AG04449 (cell line): ENCODE data around the gene EFHD1.

ENCODE experiments used
- CTCF ChIA-PET: fragments of 350-600 bp; formaldehyde crosslinking; extraction: SDS; loops from one replicate; lab custom pipeline; 2021; ENCODE audit warnings: antibody characterized with exemption; lab: Yijun Ruan, JAX
- POLR2A ChIA-PET: fragments of 400-600, 350-600 bp; formaldehyde crosslinking; extraction: SDS; loops from one replicate; lab custom pipeline; 2020; ENCODE audit warnings: antibody characterized with exemption, inconsistent platforms; lab: Yijun Ruan, JAX
- DNase-seq: peaks from one replicate; pipeline ENCODE4 v3.0.0-alpha.2; 2010; ENCODE audit warnings: low read depth, low spot score
- H3K4me3 ChIP-seq: 2 replicates; pipeline ENCODE4 v1.5.1; 2011; ENCODE audit warnings: low read depth, mild to moderate bottlenecking, control low read depth, low read length
- CTCF ChIP-seq: IDR thresholded peaks from one replicate; pipeline ENCODE4 v1.5.1; 2011; ENCODE audit warnings: mild to moderate bottlenecking, moderate library complexity, low read length, control low read depth, inconsistent platforms; ENCODE audit not compliant: insufficient read depth; ENCODE audit errors: missing control alignments

Gene EFHD1

GRCh38 chr2:232623768-232624765 lies 9.3 kb upstream of the EFHD1 start:
- no peak for DNase-seq
- ChIA-PET CTCF (interaction anchor here (0.8 to 4.5 kb wide), 5 partner anchors 12 to 24 kb away, joined by 3 to 22 read pairs (median 3); no protein-coding TSS in a partner anchor), POLR2A (no interaction called here)
- no peak for TF ChIP-seq CTCF
- no peak overlapping the region for H3K4me3 ChIP-seq

GRCh38 chr2:232626584-232626983 lies 6.8 kb upstream of the EFHD1 start:
- ChIA-PET POLR2A (no interaction called here), CTCF (interaction anchor here (0.7 to 4.5 kb wide), 4 partner anchors 9 to 43 kb away, joined by 3 to 22 read pairs (median 4); no protein-coding TSS in a partner anchor)
- H3K4me3 ChIP-seq, result no peak overlapping the region
- no peak for DNase-seq
- no peak for TF ChIP-seq CTCF

- ChIA-PET CTCF (no interaction called here), POLR2A (no interaction called here)
- H3K4me3 ChIP-seq, result no peak overlapping the region
- no peak for TF ChIP-seq CTCF
- DNase-seq, result no peak
Measured at GRCh38 chr2:232628466-232629128, 4.8 kb upstream of the EFHD1 start.

GRCh38 chr2:232629129-232629475 lies 4.3 kb upstream of the EFHD1 start:
- ChIA-PET CTCF (no interaction called here), POLR2A (no interaction called here)

GRCh38 chr2:232632229-232632903 lies 1.0 kb upstream of the EFHD1 start:
- H3K4me3 ChIP-seq, result peak overlapping the region; percentile 59
- TF ChIP-seq CTCF, result no peak
- no peak for DNase-seq
- ChIA-PET POLR2A (no interaction called here), CTCF (interaction anchor here (1.5 to 4.6 kb wide), 4 partner anchors 20 to 36 kb away, joined by 3 to 14 read pairs (median 10); no protein-coding TSS in a partner anchor)

More at GRCh38 chr2:232629129-232629475, 4.3 kb upstream of the EFHD1 start:
- no peak for DNase-seq
- no peak overlapping the region for H3K4me3 ChIP-seq
- no peak for TF ChIP-seq CTCF
